ENCODE results near the gene SUN2. TPM values are rescaled to one million over a fixed set of nuclear protein-coding genes. Genes with fewer than 3 reads are reported as not detected.

The SUN2 gene
- total and polyA plus RNA-seq, 3 donors from 2014 or later = 90.8 to 331 (median 295) TPM

- Histone ChIP-seq H3K36me3 (ENCODE audit: low read depth, missing control alignments) (no peaks in the 10 kb centered on the region), H3K27me3 (no peaks in the 10 kb centered on the region), H3K4me1 (no peaks in the 10 kb centered on the region), H3K4me3 (no peak overlapping the region), H3K9me3 (no peaks in the 10 kb centered on the region), H3K27ac (no peak overlapping the region)
- DNase-seq = no peak
- intact Hi-C loops (cut with DNase I; ENCODE audit: low total_unique reads) = no loop called here
- 86 to 89% methylated on average over 7 to 15 of the region's 15 CpGs for WGBS, 2 donors
- TF ChIP-seq POLR2A (IDR thresholded peaks at IDR 0.05) = no peak
- TF ChIP-seq, protein P1, sequence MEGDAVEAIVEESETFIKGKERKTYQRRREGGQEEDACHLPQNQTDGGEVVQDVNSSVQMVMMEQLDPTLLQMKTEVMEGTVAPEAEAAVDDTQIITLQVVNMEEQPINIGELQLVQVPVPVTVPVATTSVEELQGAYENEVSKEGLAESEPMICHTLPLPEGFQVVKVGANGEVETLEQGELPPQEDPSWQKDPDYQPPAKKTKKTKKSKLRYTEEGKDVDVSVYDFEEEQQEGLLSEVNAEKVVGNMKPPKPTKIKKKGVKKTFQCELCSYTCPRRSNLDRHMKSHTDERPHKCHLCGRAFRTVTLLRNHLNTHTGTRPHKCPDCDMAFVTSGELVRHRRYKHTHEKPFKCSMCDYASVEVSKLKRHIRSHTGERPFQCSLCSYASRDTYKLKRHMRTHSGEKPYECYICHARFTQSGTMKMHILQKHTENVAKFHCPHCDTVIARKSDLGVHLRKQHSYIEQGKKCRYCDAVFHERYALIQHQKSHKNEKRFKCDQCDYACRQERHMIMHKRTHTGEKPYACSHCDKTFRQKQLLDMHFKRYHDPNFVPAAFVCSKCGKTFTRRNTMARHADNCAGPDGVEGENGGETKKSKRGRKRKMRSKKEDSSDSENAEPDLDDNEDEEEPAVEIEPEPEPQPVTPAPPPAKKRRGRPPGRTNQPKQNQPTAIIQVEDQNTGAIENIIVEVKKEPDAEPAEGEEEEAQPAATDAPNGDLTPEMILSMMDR (IDR thresholded peaks at IDR 0.05) = no peak
Measured at GRCh38 chr22:38740116-38740723, 15.6 kb downstream of the SUN2 start.

- WGBS, 2 donors = 90% methylated on average over 18 of the region's 20 CpGs; no CpG with 5 or more reads in 1 of the 2 donors
- intact Hi-C loops (cut with DNase I; ENCODE audit: low total_unique reads) = no loop called here
- H3K9me3 ChIP-seq = no peaks in the 10 kb centered on the region
- H3K4me1 ChIP-seq = no peaks in the 10 kb centered on the region
- H3K27ac ChIP-seq = no peak overlapping the region
- H3K4me3 ChIP-seq = no peak overlapping the region
- DNase-seq = no peak
- H3K27me3 ChIP-seq = no peaks in the 10 kb centered on the region
- TF ChIP-seq POLR2A (IDR thresholded peaks at IDR 0.05) = no peak
- TF ChIP-seq, protein P1 (IDR thresholded peaks at IDR 0.05) = no peak
- H3K36me3 ChIP-seq (ENCODE audit: low read depth, missing control alignments) = no peaks in the 10 kb centered on the region
Measured at GRCh38 chr22:38739300-38740055, 16.3 kb downstream of the SUN2 start.

DNA sequence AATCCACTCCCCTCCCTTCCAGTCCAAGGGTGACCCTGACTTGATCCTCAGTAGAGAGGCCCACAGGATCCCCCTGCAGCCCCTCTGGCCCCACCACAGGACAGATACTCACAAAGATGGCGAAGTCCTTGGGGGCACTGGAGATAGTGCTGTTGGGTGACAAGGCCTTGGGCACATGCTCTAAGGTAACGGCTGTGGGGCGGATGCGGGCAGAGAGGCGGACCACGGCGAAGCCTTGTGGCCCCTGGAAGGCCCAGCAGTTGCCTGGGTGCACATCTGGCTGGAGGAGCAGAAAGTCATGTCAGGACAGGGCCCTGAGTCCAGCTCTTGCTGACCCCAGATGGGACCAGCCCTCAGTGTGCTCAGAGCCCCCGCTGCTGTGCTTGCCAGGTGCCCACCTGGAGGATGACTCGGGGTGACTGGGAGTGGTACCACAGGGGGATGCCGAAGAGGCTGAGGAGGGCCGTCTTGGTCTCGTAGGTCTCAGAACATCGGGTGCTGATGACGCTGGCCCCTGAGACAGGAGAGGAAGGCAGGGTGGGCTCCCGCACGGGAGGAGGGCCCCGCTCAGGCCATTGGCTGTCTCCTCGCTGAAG, 17.2 kb downstream of the SUN2 start:
- 92 to 98% methylated on average over 13 to 18 of the region's 18 CpGs for WGBS, 2 donors
- no peak for TF ChIP-seq POLR2A (IDR thresholded peaks at IDR 0.05)
- TF ChIP-seq, protein P1 (IDR thresholded peaks at IDR 0.05) = no peak
- no peak for DNase-seq
- H3K4me3 ChIP-seq = no peak overlapping the region
- H3K27me3 ChIP-seq = no peaks in the 10 kb centered on the region
- no peak overlapping the region for H3K27ac ChIP-seq
- H3K36me3 ChIP-seq (ENCODE audit: low read depth, missing control alignments) = no peaks in the 10 kb centered on the region
- no peaks in the 10 kb centered on the region for H3K4me1 ChIP-seq
- no peaks in the 10 kb centered on the region for H3K9me3 ChIP-seq
- intact Hi-C loops (cut with DNase I; ENCODE audit: low total_unique reads) = no loop called here

- Histone ChIP-seq H3K4me3 (no peak overlapping the region), H3K27ac (no peak overlapping the region), H3K27me3 (no peaks in the 10 kb centered on the region), H3K4me1 (peaks cover 4% of the 10 kb centered on the region), H3K9me3 (no peaks in the 10 kb centered on the region), H3K36me3 (ENCODE audit: low read depth, missing control alignments) (no peaks in the 10 kb centered on the region)
- whole genome bisulfite sequencing, 2 donors = 85 to 86% methylated on average over 21 of the region's 21 CpGs
- no peak for DNase-seq
- intact Hi-C loops (cut with DNase I; ENCODE audit: low total_unique reads) = no loop called here
- TF ChIP-seq POLR2A (IDR thresholded peaks at IDR 0.05) = no peak
Measured at GRCh38 chr22:38737302-38738060, 18.3 kb downstream of the SUN2 start.

- no peak for TF ChIP-seq POLR2A (IDR thresholded peaks at IDR 0.05)
- TF ChIP-seq, protein P1 (IDR thresholded peaks at IDR 0.05) = no peak
- H3K27me3 ChIP-seq = no peaks in the 10 kb centered on the region
- H3K4me1 ChIP-seq = peaks cover 4% of the 10 kb centered on the region
- intact Hi-C loops (cut with DNase I; ENCODE audit: low total_unique reads) = no loop called here
- no peaks in the 10 kb centered on the region for H3K9me3 ChIP-seq
- WGBS, 2 donors = 86 to 90% methylated on average over 7 of the region's 7 CpGs
- no peak for DNase-seq
- no peaks in the 10 kb centered on the region for H3K36me3 ChIP-seq (ENCODE audit: low read depth, missing control alignments)
- no peak overlapping the region for H3K27ac ChIP-seq
- no peak overlapping the region for H3K4me3 ChIP-seq
Measured at GRCh38 chr22:38736257-38736570, 19.6 kb downstream of the SUN2 start.
